Measurements from ENCODE around the gene DRG2.

DRG2 gene

DNA sequence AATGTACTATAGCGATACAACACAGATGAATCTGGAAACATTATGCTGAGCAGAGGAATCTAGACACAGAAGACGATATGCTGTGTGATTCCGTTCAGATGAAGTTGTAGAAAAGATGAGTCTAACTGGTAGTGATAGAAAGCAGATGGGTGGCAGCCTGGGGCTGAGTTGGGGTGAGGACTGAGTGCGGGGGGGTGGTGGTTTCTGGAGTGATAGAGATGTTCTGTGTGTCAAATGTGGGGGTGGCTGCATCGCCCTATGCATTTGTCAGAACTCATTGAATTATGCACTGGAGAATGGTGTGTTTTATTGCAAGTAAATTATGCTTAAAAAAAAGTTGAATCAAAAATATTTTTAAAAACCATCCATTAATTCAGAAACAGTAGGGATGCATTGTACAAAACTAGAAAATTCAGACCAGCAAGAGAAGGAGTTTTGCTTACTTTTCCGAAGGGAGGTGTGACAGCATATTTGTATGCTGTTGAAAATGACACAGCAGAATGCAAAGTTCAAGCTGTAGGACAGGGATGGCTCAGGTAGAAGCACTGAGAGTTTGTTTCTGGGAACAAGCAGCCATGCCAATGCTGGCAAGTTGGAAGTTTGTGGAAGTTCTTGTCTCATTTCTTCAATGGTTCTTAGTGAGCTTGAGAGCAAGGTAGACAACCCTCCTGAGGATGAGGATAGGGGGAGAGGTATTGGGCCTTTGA is 13.0 kb upstream of the DRG2 start:
- no peak for DNase-seq (ENCODE audit: low read depth in 2 of 2, low spot score in 1 of 2)

- DNase-seq (ENCODE audit: low read depth in 2 of 2, low spot score in 1 of 2): no peak
Measured at GRCh38 chr17:18076936-18077335, 10.8 kb upstream of the DRG2 start.

- DNase-seq (ENCODE audit: low read depth in 2 of 2, low spot score in 1 of 2): no peak
Measured at GRCh38 chr17:18079543-18079942, 8.2 kb upstream of the DRG2 start.

GRCh38 chr17:18084256-18084655 is 3.5 kb upstream of the DRG2 start:
- no peak for DNase-seq (ENCODE audit: low read depth in 2 of 2, low spot score in 1 of 2)

GRCh38 chr17:18089613-18090012 is 1.9 kb downstream of the DRG2 start:
- DNase-seq (ENCODE audit: low read depth in 2 of 2, low spot score in 1 of 2): no peak

GRCh38 chr17:18093616-18094408 is 6.1 kb downstream of the DRG2 start:
- DNase-seq (ENCODE audit: low read depth in 2 of 2, low spot score in 1 of 2): no peak

DNA sequence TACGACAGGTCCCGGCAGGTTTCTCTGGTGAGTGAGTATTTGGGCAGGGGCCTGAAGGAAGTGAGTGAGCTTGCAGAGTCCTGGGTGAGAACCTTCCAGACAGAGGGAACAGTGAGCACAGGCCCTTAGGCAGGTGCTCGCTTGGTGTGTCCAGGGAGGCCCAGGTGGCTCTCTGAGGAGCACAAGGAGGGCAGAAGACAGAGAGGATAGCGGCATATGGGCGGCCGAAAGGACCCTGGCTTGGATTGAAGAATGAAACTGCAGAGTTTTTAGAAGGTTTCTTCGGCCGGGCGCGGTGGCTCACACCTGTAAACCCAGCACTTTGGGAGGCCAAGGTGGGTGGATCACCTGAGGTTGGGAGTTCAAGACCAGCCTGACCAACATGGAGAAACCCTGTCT is 6.7 kb downstream of the DRG2 start:
- no peak for DNase-seq (ENCODE audit: low read depth in 2 of 2, low spot score in 1 of 2)

DNA sequence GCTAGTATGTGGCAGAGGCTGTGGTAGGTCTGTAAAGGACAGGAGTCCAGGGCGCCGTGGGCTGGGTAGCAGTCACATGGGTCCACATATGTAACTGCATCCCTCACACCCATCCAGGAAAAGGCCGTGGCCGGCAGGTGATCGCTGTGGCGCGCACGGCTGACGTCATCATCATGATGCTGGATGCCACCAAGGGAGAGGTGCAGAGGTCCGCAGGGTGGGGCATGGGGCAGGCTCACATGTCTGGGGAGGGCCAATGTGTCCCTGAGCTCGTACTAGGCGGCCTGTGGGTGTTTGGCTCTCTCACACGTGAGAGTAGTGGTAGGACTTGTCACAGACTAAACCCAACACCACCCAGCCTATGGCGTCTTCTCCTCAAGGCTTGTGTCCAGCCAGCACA is 11.8 kb downstream of the DRG2 start:
- DNase-seq (ENCODE audit: low read depth in 2 of 2, low spot score in 1 of 2): no peak

- DNase-seq (ENCODE audit: low read depth in 2 of 2, low spot score in 1 of 2): no peak
Measured at GRCh38 chr17:18100616-18101015, 12.9 kb downstream of the DRG2 start.

- no peak for DNase-seq (ENCODE audit: low read depth in 2 of 2, low spot score in 1 of 2)
Measured at GRCh38 chr17:18101828-18102227, 14.1 kb downstream of the DRG2 start.

GRCh38 chr17:18102640-18103039 is 14.9 kb downstream of the DRG2 start:
- DNase-seq (ENCODE audit: low read depth in 2 of 2, low spot score in 1 of 2): no peak

GRCh38 chr17:18105027-18105426 is 17.3 kb downstream of the DRG2 start:
- DNase-seq (ENCODE audit: low read depth in 2 of 2, low spot score in 1 of 2): no peak

DNA sequence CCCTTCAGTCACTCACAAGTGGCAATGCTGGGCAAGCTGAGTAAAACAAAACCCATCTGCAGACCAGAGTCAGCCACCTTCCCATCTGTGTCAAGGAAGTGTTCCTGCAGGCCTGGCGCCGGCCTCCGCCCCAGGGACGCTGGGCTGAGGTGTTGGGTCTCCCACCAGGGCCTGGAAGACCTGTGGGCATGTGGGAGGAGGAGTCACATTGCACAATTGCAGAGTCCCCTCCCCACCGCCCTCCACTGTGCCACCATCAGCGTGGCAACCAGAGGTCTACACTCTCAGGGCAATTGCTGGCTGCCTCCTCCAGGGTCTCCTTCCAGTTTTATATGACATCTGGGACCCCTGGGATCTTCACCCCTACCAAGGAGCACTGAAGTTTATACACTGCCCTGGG is 17.8 kb downstream of the DRG2 start:
- no peak for DNase-seq (ENCODE audit: low read depth in 2 of 2, low spot score in 1 of 2)

- DNase-seq (ENCODE audit: low read depth in 2 of 2, low spot score in 1 of 2): no peak
Measured at GRCh38 chr17:18106211-18106610, 18.5 kb downstream of the DRG2 start.

DNA sequence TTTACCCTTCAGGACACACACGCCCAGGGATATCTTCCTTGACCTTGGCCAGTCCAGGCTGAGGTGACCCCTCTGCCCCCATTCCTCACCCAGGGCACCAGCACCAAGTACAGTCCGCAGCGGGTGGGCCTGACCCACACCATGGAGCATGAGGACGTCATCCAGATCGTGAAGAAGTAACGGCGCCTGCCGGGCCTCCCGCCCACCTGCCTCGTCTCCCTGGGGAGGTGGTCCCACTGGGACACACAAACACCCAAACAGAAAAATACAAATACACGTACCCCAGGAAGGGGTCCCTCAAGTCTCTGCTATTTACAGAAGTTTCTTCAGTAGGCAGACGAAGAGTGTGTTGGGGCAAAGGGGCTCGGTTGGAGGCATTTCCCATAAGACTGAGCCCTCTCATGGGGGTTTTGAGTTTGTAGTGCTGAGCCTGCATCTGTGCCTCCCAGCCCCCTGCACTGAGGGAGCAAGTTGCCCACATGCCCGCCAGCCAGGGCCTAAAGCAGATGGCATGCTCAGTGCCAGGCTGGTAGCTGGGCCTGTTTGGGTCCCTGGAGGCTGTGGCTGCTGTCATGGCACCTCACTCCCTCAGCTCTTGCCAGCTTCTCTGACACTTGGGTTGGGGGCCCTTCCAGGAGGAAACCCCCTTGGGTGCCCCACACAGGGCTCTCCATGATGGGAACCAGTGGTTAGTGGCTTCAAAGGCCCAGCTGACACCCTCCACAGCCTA is 19.5 kb downstream of the DRG2 start:
- DNase-seq (ENCODE audit: low read depth in 2 of 2, low spot score in 1 of 2): no peak

- no peak for DNase-seq (ENCODE audit: low read depth in 2 of 2, low spot score in 1 of 2)
Measured at GRCh38 chr17:18107971-18108370, 20.2 kb downstream of the DRG2 start.

- DNase-seq (ENCODE audit: low read depth in 2 of 2, low spot score in 1 of 2): no peak
Measured at GRCh38 chr17:18108401-18109312, 20.9 kb downstream of the DRG2 start, which contains the start of gene MYO15A. Gene MYO15A (plus strand): TSS chr17:18108756. CDS start chr17:18118801, 10,045 bp downstream.

DNA sequence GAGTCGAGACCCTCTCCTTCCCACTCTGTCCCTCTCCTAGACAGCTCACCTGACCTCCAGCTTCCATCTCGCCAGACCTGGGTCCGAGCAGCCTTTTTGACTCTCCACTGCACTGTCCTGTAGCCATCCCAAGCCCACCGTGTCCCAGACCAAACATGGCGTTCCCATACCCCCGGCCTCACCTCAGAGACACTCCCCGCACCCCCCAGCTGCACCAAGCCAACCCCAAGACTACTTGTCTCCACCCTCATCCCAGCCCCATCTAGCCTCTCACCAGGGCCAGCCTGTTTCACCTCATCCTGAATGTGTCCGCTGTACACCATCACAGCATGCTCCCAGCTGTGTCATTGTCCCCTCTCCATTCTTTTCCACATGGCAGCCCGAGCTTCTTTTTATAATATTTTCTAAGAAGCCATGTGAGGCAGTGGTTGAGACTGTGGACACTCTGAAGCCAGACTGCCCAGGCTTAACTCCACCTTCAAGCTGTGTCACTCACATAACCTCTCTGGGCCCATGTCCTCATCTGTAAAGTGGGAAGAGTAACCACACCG is 22.3 kb downstream of the DRG2 start:
- DNase-seq (ENCODE audit: low read depth in 2 of 2, low spot score in 1 of 2): no peak

GRCh38 chr17:18110636-18111145 is 22.9 kb downstream of the DRG2 start:
- DNase-seq (ENCODE audit: low read depth in 2 of 2, low spot score in 1 of 2): no peak

- no peak for DNase-seq (ENCODE audit: low read depth in 2 of 2, low spot score in 1 of 2)
Measured at GRCh38 chr17:18111330-18111971, 23.7 kb downstream of the DRG2 start.

All from stimulated activated CD8-positive, alpha-beta memory T cell treated with anti-CD3 and anti-CD28 coated beads, Interleukin-4, amount 100 ng/mL, for 1 hour (primary cell).